Endothelial cell of umbilical vein (primary cell): Measurements from ENCODE around the gene DPH6. TPM values are rescaled to one million over a fixed set of nuclear protein-coding genes. Genes with fewer than 3 reads are reported as not detected.

ENCODE experiments used
- BruUV-seq: library from RNA; stranded (reverse); fragments of 400-500 nt; replicated peaks from 2 replicates; lab custom pipeline; 2021; lab: Mats Ljungman, UMichigan
- CTCF ChIA-PET: fragments of 300-600, 350-600 bp; sonication (Branson Sonifier 250); formaldehyde crosslinking; loops from one replicate; lab custom pipeline; 2021; ENCODE audit warnings: antibody characterized with exemption, inconsistent platforms; lab: Charles Lee
- POLR2A ChIA-PET: fragments of 300-600, 350-600 bp; sonication (Branson Sonifier 250); formaldehyde crosslinking; loops from one replicate; lab custom pipeline; 2021; ENCODE audit warnings: antibody characterized with exemption, inconsistent platforms; lab: Charles Lee
- DNase-seq: peaks from one replicate; pipeline ENCODE4 v3.0.0-alpha.2; 2011; ENCODE audit warnings: low read depth, low spot score
- FAIRE-seq: peaks from 2 replicates; lab custom pipeline; 2011; peaks lifted over from hg19 to GRCh38; lab: Jason Lieb, UNC
- H2AFZ ChIP-seq: 2 replicates; pipeline ENCODE4 v1.6.0; 2012; ENCODE audit warnings: low read depth, low read length, control low read depth, inconsistent platforms
- H3K27ac ChIP-seq: 2 replicates; pipeline ENCODE4 v1.5.1; 2011; ENCODE audit warnings: low read depth, mild to moderate bottlenecking, control low read depth, low read length, moderate library complexity; ENCODE audit not compliant: insufficient read depth
- H3K27me3 ChIP-seq, 2 experiments: 2 replicates each; pipeline versions ENCODE4 v1.6.0 to v1.6.1; 2011; ENCODE audit warnings: low read length in 2 of 2, mixed read lengths in 1 of 2; ENCODE audit not compliant: control insufficient read depth in 2 of 2, insufficient read depth in 2 of 2
- H3K36me3 ChIP-seq, 2 experiments: 2 replicates in 1 of 2; 3 replicates in 1 of 2; pipeline ENCODE4 v1.5.1; 2011; ENCODE audit warnings: low read length in 2 of 2, mild to moderate bottlenecking in 1 of 2, moderate library complexity in 1 of 2; ENCODE audit not compliant: control insufficient read depth in 2 of 2, insufficient read depth in 2 of 2; ENCODE audit errors: extremely low read depth in 1 of 2
- H3K4me1 ChIP-seq: 3 replicates; pipeline ENCODE4 v1.5.1; 2011; ENCODE audit warnings: mild to moderate bottlenecking, low read length; ENCODE audit not compliant: control insufficient read depth, insufficient read depth; ENCODE audit errors: extremely low read depth
- H3K4me2 ChIP-seq: 2 replicates; pipeline ENCODE4 v1.6.1; 2011; ENCODE audit warnings: low read length, control low read depth, mixed read lengths; ENCODE audit not compliant: insufficient read depth
- H3K4me3 ChIP-seq, 3 experiments: fragments of 200-600 bp in 1 of 3; sonication (generic), shearing (Covaris generic) in 1 of 3; replicated peaks in 1 of 3; 2 replicates each; pipeline ENCODE4 v1.5.1; 2011 to 2016; ENCODE audit warnings: control low read depth in 3 of 3, low read length in 3 of 3, mild to moderate bottlenecking in 2 of 3, inconsistent platforms in 1 of 3, low read depth in 1 of 3, moderate library complexity in 1 of 3; ENCODE audit not compliant: insufficient read depth in 1 of 3
- H3K79me2 ChIP-seq: 2 replicates; pipeline ENCODE4 v1.6.0; 2012; ENCODE audit warnings: low read length, inconsistent platforms; ENCODE audit not compliant: control insufficient read depth, insufficient read depth
- H3K9ac ChIP-seq: replicated peaks from 2 replicates; pipeline ENCODE3; 2011; ENCODE audit warnings: low read length, control low read depth; ENCODE audit not compliant: insufficient read depth; ENCODE audit errors: extremely low read depth
- H3K9me1 ChIP-seq: replicated peaks from 3 replicates; pipeline ENCODE4 v1.6.0; 2011; ENCODE audit warnings: mild to moderate bottlenecking, low read length; ENCODE audit not compliant: control insufficient read depth, insufficient read depth; ENCODE audit errors: extremely low read depth
- H3K9me3 ChIP-seq: replicated peaks from 2 replicates; pipeline ENCODE4 v1.5.1; 2012; ENCODE audit warnings: low read length, inconsistent platforms; ENCODE audit not compliant: control insufficient read depth, insufficient read depth
- H4K20me1 ChIP-seq: replicated peaks from 2 replicates; pipeline ENCODE3; 2011; ENCODE audit warnings: mild to moderate bottlenecking, low read length; ENCODE audit not compliant: control insufficient read depth, insufficient read depth; ENCODE audit errors: extremely low read depth
- FOS ChIP-seq: IDR thresholded peaks from 2 replicates; pipeline ENCODE4 v1.6.1; 2011; ENCODE audit warnings: mild to moderate bottlenecking, low read length, moderate library complexity, borderline replicate concordance; ENCODE audit not compliant: insufficient read depth
- GATA2 ChIP-seq: IDR thresholded peaks from 2 replicates; pipeline ENCODE4 v1.7.0; 2011; ENCODE audit warnings: low read depth, mild to moderate bottlenecking, moderate library complexity, mixed read lengths, low read length; ENCODE audit not compliant: insufficient read length, insufficient read depth
- JUN ChIP-seq: IDR thresholded peaks from 2 replicates; pipeline ENCODE4 v1.6.1; 2011; ENCODE audit warnings: borderline replicate concordance, low read depth; ENCODE audit not compliant: insufficient read length, insufficient read depth
- dilution Hi-C: fragments of 300-500 bp; cut with MboI; formaldehyde crosslinking; loops from one replicate; pipeline ENCODE4 v1.15.0; 2019; ENCODE audit warnings: low sequenced_read_pairs; ENCODE audit not compliant: extremely low pct_ligation_motif_present
- intact Hi-C: fragments of 100-400 bp; cut with micrococcal nuclease; formaldehyde crosslinking; loops from one replicate; pipeline ENCODE4 v1.10.0; 2022
- polyA plus RNA-seq, 4 experiments: library from polyadenylated mRNA; depleted of rRNA in 3 of 4; stranded (reverse) in 3 of 4; unstranded in 1 of 4; fragments of >200 nt; gene quantifications; 2 replicates each; pipeline versions ENCODE4 v1.2.1 to v1.2.3, GENCODE V29; 2011 to 2012; ENCODE audit warnings: missing spikeins in 1 of 4
- total RNA-seq: library from RNA; stranded (reverse); gene quantifications from 2 replicates; pipeline ENCODE4 v1.2.3, GENCODE V29; 2021
- TF ChIP-seq, protein P1 (sequence below), 2 donors: IDR thresholded peaks; 1 replicate in 1 of 2; 2 replicates in 1 of 2; pipeline ENCODE4 v1.5.1; 2011; ENCODE audit warnings: low read length in 2 of 2, mild to moderate bottlenecking in 2 of 2, moderate library complexity in 2 of 2, control low read depth in 1 of 2, inconsistent platforms in 1 of 2, low read depth in 1 of 2; ENCODE audit not compliant: insufficient read depth in 1 of 2; ENCODE audit errors: extremely low read depth in 1 of 2

Gene DPH6
- total and polyA plus RNA-seq, 2 donors (not counting 3 experiments of a cell fraction or from before 2014, with no cell fraction given) = 4.6 to 10.1 TPM

GRCh38 chr15:35522061-35522460, 23.9 kb downstream of the DPH6 start:
- ChIA-PET CTCF (interaction anchor here (1.0 to 2.2 kb wide), 4 partner anchors 153 to 233 kb away, joined by 3 to 8 read pairs (median 4); no protein-coding TSS in a partner anchor), POLR2A (no interaction called here)
- no peak overlapping the region for H3K4me3 ChIP-seq
- H4K20me1 ChIP-seq = no peaks in the 10 kb centered on the region
- intact Hi-C loops (loop anchor here (1.0 to 2.0 kb wide), 3 partner anchors 23 to 175 kb away; no protein-coding TSS in a partner anchor), dilution Hi-C loops (no loop called here)
- no peaks in the 10 kb centered on the region for H3K9me3 ChIP-seq
- DNase-seq (peak; percentile 85), FAIRE-seq (no peak)
- peak overlapping the region; percentile 53 for H2AFZ ChIP-seq
- no peaks in the 10 kb centered on the region for H3K36me3 ChIP-seq
- H3K27ac ChIP-seq = peak overlapping the region; percentile 11
- TF ChIP-seq, protein P1, sequence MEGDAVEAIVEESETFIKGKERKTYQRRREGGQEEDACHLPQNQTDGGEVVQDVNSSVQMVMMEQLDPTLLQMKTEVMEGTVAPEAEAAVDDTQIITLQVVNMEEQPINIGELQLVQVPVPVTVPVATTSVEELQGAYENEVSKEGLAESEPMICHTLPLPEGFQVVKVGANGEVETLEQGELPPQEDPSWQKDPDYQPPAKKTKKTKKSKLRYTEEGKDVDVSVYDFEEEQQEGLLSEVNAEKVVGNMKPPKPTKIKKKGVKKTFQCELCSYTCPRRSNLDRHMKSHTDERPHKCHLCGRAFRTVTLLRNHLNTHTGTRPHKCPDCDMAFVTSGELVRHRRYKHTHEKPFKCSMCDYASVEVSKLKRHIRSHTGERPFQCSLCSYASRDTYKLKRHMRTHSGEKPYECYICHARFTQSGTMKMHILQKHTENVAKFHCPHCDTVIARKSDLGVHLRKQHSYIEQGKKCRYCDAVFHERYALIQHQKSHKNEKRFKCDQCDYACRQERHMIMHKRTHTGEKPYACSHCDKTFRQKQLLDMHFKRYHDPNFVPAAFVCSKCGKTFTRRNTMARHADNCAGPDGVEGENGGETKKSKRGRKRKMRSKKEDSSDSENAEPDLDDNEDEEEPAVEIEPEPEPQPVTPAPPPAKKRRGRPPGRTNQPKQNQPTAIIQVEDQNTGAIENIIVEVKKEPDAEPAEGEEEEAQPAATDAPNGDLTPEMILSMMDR (IDR thresholded peaks at IDR 0.05; ENCODE audit: extremely low read depth in 1 of 2, insufficient read depth in 1 of 2, low read depth in 1 of 2, low read length in 2 of 2) = peak in 1 of 2 donors; percentile 14
- TF ChIP-seq GATA2 = peak; percentile 34
- TF ChIP-seq FOS = no peak
- no peak for TF ChIP-seq JUN
- peak overlapping the region; percentile 52 for H3K4me2 ChIP-seq
- no TSS peak for BruUV-seq
- no peaks in the 10 kb centered on the region for H3K79me2 ChIP-seq
- H3K27me3 ChIP-seq = no peaks in the 10 kb centered on the region
- no peaks in the 10 kb centered on the region for H3K9me1 ChIP-seq
- no peak overlapping the region for H3K9ac ChIP-seq
- peaks cover 12% of the 10 kb centered on the region for H3K4me1 ChIP-seq
